H7 (cell line): Measurements from ENCODE around the gene KDM5B. TPM values are rescaled to one million over a fixed set of nuclear protein-coding genes. Genes with fewer than 3 reads are reported as not detected.

ENCODE experiments used
- DNase-seq: peaks from one replicate; pipeline ENCODE4 v3.0.0; 2012
- H3K27me3 ChIP-seq: 2 replicates; pipeline ENCODE4 v1.6.0; 2011; ENCODE audit warnings: mild to moderate bottlenecking, low read length; ENCODE audit not compliant: control insufficient read depth, insufficient read depth
- H3K36me3 ChIP-seq: replicated peaks from 2 replicates; pipeline ENCODE4 v1.5.1; 2011; ENCODE audit warnings: low read length; ENCODE audit not compliant: control insufficient read depth, insufficient read depth
- H3K4me3 ChIP-seq: 2 replicates; pipeline ENCODE4 v1.5.1; 2011; ENCODE audit warnings: low read depth, mild to moderate bottlenecking, control low read depth, low read length, moderate library complexity; ENCODE audit not compliant: insufficient read depth
- total RNA-seq: library from RNA; depleted of rRNA; stranded (reverse); fragments of >200 nt; shearing (Covaris generic); gene quantifications from 2 replicates; pipeline ENCODE4 v1.2.3, GENCODE V29; 2014; rRNA removed

The KDM5B gene
- total RNA-seq = 126 and 167 TPM in 2 replicates

DNA sequence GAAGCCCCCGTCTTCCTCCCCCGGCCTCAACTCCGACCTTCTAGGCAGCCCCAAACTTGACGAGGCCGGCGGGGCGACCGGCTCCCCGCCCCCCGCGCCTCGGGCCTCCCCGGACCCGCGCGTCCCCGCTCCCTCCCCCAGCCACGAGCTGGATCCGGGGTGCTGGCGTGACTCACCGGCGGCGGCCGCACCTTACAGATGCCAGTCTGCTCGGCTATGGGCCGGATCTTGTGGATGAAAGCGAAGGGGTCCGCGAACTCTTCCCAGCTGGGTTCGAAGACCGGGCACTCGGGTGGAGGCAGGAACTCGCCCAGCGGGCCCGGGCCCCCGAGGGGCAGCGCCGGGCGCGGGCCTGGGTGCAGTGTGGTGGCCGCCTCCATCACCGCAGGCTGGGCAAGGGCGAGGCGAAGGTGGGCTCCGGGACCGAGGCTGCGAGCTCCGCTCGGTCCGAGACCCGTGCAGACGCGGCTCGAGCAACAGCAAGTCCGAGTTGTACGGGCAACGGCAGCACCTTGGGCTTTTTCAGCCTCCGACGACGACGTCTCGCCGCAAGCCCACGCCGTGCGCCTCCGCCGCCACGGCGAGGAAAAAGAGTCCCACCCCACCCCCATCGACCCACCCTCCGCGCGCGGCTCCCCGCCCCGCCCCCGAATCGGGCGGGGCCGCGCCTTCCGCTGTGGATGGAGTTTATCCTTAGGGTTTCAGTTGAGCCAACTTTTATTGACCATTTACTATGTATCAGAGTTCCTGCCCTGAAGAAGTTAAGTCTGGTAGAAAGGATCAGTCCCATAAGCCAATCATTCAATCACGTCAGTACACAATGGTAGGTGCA, at the start of gene KDM5B:
KDM5B (minus strand) TSS at position 496 of the 832 bp plus-strand sequence; CDS start at position 380, 116 bp downstream.
- peak; percentile 92 for DNase-seq
- H3K27me3 ChIP-seq = peaks cover 20% of the 10 kb centered on the region
- H3K4me3 ChIP-seq = peak within 1 kb of the TSS; percentile 100
- no peaks in the 10 kb centered on the region for H3K36me3 ChIP-seq

DNA sequence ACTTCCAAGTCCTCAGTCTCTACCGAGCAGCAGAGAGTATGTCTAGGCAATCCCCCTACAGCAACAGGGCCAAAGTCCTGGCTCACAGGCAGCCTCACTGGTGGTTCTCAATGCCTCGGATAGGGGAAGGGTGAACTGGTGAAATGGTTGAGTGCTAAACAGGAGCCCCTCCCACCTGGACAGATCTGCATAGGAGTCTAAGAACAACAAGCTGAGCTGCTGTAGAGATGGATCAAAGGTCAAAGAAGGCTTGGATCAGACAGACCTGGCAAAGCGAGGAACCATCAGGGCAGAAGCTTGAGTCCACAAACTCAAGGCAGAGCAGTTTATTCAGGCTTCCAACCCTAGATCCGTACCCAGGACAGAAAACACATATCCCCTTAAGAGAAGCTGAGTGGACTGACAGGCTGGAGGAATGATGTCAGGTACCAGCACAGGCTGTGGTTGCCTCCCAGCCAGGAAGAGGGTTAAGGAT, 49.0 kb upstream of the KDM5B start:
- peaks cover 27% of the 10 kb centered on the region for H3K36me3 ChIP-seq
- H3K27me3 ChIP-seq = peaks cover 10% of the 10 kb centered on the region; the same call in 1 of the 2 replicates
- H3K4me3 ChIP-seq = no peak overlapping the region
- no peak for DNase-seq

DNA sequence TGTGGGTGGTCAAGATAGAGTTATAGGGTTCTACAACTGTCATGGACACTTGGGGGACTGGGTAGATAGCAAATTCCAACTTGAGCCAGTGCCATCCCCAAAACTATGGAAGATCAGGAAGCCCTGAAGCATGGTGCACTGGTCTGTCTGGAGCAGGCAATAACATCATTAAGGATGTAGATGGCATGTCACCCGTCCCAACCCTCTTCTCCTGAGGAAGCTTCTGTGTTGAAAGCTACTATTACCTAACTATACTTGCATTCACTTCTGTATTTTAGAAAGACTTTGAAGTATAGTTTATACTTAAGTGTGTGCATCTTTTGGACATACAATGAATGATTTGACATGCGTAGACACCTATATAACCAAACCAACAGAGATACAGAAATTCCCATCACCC, 47.8 kb upstream of the KDM5B start:
- no peak for DNase-seq
- Histone ChIP-seq H3K36me3 (peaks cover 30% of the 10 kb centered on the region), H3K4me3 (no peak overlapping the region), H3K27me3 (peaks cover 5% of the 10 kb centered on the region; the same call in 1 of the 2 replicates)

DNA sequence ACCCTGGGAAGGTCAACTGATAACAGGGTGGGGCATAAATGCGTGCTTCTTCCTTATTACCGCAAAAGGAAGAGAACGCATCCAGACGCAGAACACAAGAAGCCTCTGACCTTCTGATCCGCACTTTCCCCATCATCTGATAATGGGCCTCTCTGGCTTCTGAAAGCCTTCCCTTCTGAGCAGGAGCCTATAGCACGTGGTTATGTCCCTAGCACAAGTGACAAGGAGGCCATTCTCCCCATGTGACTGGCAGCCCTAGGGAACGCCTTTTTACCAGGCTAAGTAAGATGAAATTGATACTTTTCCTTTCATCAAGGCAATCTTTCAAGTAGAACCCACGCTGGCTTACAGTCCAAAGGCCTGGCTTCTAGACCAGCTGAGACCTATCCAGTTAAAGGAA, 46.6 kb upstream of the KDM5B start:
- Histone ChIP-seq H3K36me3 (peaks cover 30% of the 10 kb centered on the region), H3K4me3 (no peak overlapping the region), H3K27me3 (no peaks in the 10 kb centered on the region; the same call in 1 of the 2 replicates)

DNA sequence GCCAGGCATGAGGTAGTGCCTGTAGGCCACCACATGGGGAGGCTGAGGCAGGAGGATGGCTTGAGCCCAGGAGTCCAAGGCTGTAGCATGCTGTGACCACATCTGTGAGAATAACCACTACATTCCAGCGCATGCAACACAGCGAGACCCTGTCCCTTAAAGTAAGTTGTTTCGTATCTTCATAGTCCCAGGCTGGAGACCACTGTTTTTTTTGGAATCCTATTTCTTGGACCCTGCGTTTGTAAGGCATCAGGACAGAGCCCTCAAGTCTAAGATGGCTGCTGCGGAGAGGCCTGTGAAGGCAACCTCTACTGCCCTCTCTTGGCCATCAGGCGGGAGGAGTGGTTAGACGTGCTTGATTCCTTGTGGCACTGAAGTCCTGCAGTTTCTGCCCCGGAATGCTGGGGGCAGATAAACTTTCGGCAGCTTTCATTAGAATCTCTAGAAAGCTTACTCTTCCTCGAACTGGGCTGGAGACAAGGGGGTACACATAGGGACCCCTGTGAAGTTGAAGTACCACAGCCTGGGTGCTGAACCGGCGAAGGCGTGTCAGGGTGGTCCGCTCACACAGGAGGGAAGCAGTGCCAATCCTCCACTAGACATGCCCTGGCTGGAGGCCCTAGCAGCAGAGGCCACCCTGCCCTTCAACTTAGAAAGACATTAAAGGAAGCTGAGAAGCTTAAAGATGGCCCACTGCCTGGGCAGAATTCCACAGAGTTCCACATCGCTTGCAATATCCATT, 44.1 kb upstream of the KDM5B start:
- peak; percentile 87 for DNase-seq
- peaks cover 19% of the 10 kb centered on the region for H3K36me3 ChIP-seq
- H3K4me3 ChIP-seq = no peak overlapping the region
- no peaks in the 10 kb centered on the region for H3K27me3 ChIP-seq

More for the DNA sequence above, 46.6 kb upstream of the KDM5B start:
- DNase-seq = no peak

DNA sequence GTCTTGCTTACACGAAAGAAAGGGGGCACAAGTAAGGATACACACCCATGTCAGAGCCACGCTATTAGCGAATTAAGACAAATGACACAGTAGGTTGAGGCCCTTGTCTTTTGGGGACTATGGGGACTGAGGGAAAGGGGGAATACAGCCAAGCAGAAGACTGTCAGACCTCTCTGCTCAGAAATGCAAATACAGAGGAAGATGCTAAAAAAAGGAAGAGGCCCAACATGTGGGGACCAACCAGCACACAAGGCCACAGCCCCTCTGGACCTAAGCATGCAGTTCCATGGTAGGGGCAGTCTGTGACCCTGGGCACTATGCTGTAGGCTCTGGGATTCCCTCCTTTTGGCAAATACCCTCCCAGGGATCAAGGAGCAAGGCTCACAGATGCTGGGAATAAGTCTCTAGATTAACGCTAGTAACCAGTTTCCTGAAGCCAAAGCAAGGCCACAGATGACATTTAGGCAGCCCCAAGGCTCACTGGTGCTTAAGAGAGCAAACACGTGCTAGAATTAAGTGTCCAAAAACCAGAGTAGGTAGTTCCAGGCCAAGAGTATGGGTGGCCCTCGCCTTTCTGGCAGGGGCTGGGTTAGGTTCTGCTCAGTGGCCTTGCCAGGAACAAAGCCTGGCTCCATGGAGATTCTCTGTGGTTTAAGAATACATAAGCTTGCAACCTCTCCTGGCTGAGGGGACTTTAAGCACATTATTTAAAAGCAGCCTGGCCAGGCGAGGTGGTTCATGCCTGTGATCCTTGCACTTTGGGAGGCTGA, 42.6 kb upstream of the KDM5B start:
- H3K4me3 ChIP-seq = no peak overlapping the region

DNA sequence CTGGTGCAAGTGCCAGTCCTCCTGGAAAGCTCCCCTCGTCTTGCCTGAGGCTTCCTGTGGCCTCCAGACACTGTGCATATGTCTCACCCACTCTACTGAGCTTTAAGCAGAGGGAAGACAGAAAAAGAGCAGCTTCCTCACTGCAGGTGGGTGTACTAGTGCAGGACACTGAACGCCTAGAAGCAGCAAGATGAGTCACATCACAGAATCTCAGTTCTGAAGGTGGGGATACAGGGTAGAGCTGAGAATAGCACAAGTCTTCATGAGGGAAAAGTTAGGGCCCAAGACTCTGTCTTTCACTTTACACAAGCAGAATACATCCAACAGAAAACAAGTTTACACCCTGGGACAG, 39.9 kb upstream of the KDM5B start:
- peaks cover 2% of the 10 kb centered on the region; the same call in 1 of the 2 replicates for H3K27me3 ChIP-seq
- no peak for DNase-seq
- no peak overlapping the region for H3K4me3 ChIP-seq
- H3K36me3 ChIP-seq = peaks cover 5% of the 10 kb centered on the region

More for the DNA sequence above, 42.6 kb upstream of the KDM5B start:
- no peak for DNase-seq
- Histone ChIP-seq H3K36me3 (peaks cover 7% of the 10 kb centered on the region), H3K27me3 (no peaks in the 10 kb centered on the region)

DNA sequence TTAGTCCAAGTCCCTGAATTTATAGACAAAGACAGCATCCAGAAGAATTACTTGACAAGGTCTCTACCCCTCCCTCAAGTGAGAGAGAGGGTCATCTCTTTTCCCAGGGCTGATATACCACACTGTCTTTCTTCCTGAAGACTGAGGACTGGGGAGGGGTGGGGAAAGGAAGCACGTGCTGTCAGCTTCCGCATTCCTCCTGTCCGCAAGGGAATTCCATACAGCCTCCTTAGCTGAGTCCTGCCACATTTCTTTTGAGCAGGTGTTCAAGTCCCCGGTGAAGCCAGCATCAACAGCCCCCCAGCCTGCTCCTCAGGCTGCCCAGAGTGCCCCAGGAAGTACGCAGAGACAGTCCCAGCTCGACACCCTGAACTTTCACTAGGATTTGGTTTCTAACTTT, 36.7 kb upstream of the KDM5B start:
- Histone ChIP-seq H3K27me3 (peaks cover 2% of the 10 kb centered on the region; the same call in 1 of the 2 replicates), H3K4me3 (no peak overlapping the region), H3K36me3 (no peaks in the 10 kb centered on the region)
- peak; percentile 63 for DNase-seq

DNA sequence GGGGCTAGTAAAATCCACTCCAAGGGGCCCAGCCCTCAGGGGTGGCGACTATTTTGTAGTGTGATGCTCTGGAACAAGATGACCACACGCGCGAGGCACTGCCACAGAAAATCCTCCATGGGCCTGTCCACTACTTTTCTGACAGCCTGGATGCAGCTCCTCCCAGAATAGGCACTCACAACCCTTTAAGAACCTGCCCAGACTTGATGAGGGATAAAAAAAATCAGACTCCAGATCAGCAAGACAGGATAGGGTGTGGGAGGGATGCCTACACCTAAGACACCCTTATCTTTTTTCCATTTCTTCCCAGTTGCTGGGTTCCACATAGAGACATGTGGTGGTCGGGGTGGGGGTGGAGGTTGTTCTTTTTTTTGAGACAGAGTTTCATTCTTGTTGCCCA, 36.0 kb upstream of the KDM5B start:
- Histone ChIP-seq H3K4me3 (no peak overlapping the region), H3K36me3 (no peaks in the 10 kb centered on the region), H3K27me3 (peaks cover 2% of the 10 kb centered on the region; the same call in 1 of the 2 replicates)
- no peak for DNase-seq

DNA sequence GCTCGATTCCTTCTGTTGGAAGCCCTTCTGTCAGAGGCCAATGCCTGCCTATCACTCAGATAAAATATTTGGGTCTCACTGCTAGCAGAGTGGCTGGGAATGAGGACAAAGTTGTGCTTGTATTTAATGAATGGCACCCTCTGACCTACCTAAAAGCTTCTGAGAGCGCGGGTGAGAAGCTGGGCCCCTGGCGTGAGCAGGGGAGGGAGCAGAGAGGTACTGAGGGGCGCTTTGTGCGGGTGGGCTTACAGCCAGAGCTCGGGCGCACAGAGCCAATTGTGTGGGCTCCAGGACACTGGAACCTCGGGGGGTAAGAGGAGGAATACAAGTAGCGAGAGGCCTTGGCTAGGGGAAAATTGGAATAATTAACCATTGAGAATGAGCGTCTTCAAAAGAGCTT, 34.9 kb upstream of the KDM5B start:
- Histone ChIP-seq H3K27me3 (peaks cover 2% of the 10 kb centered on the region; the same call in 1 of the 2 replicates), H3K36me3 (no peaks in the 10 kb centered on the region), H3K4me3 (no peak overlapping the region)
- no peak for DNase-seq

DNA sequence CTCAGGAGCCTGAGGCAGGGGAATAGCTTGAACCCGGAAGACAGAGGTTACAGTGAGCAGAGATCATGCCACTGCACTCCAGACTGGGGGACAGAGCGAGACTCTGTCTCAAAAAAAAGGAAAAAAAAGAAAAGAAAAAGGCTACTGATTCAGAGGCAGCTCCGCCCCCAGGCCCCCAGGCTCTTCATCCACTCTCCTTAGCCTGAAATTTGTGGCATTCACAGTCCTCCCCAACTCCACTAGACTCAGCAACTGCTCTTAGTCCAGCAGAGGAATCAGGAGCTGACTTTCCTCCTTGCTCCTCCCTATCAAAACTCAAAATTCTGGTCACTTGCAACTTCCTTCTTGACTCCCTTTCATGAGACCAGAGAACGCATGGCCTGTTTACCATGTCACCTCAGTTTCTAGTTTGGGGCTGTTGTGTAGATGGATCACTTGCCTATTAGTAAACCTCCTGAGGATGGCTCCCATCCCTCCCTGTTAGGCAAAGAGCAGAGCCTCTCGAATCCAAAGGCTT, 29.6 kb upstream of the KDM5B start:
- no peaks in the 10 kb centered on the region; the same call in 1 of the 2 replicates for H3K27me3 ChIP-seq
- H3K4me3 ChIP-seq = no peak overlapping the region
- H3K36me3 ChIP-seq = no peaks in the 10 kb centered on the region
- no peak for DNase-seq

DNA sequence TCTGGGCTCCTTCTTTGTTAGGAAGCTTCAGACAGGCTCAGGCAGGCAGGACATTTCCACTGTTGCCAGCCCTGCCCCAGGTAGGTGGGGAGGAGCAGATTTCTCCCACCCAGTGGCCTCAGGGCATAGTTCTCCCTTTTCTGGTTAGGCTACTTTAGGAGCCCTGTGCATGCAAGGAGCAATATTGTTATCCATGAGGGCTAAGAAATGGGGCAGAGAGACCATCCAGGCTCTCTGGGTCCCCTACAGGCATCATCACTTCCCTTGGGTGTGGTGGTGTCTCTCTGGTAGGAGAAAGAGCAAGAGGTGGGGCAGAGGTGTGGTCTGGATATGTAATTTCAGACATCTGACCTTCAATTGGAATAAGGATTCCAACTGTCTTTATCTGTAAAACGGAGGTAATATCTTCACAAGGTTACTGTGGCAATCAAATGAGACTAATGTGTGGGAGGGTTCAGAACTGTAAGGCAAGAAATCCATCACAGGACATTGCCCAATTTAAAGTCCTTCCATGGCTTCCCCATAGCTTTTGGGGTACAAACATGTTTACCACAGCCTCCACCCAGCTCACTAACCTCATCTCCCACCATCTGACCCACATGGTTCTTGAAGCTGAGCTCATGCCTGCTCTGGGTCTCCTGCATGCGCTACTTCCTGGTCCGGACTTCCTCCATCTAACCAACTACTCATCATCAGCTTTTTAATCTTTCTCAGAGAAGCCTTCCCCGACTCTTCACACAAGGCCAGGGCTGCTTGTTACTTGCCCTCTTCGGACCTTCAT, 28.6 kb upstream of the KDM5B start:
- DNase-seq = no peak
- Histone ChIP-seq H3K36me3 (no peaks in the 10 kb centered on the region), H3K27me3 (no peaks in the 10 kb centered on the region; the same call in 1 of the 2 replicates), H3K4me3 (no peak overlapping the region)

DNA sequence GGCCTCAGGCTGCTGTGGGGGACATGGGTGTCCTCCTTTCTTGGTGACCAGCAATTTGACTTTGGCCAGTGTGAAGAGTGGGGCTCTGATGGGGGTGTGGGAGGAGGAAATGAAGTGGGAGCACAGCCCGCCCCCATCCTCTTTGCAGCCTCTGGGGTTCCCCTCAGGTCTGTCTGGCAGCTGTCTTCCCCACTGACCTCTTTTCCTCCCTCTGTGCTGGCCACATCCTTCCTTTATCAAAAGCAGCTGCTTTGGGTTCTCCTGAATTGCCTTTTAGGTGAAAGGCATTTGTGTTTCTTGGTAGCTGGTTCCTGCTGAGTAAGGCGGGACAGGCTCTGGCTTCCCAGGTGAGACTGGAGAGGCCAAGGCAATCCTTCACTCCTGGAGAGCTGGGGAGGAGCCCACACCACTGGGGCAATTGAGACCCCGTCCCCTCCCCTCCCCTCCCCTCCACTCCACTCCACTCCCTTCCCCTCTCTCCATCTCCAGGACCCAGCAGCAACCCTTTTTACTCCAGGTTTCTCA, 27.4 kb upstream of the KDM5B start:
- DNase-seq = peak; percentile 48
- no peaks in the 10 kb centered on the region; the same call in 1 of the 2 replicates for H3K27me3 ChIP-seq
- H3K4me3 ChIP-seq = no peak overlapping the region
- no peaks in the 10 kb centered on the region for H3K36me3 ChIP-seq
